ENCODE data around the gene RCVRN.

DNA sequence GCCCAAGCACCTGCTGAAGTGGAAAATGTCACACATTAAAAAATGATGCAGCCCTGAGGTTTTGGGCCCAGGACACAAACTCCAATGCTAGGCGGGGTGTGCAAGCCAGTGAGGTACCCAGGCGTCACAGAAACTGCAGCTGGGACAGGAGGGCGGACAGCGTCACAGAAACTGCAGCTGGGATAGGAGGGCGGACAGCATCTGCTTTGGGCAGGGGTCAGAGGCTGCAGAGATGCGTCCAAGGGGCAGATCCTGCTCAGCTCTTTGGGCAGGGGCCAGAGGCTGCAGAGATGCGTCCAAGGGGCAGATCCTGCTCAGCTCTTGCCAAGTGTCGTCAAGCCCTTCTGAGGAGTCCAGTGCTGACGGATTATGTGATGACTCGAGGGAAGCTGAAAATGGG lies 43.9 kb upstream of the RCVRN start:
- TF ChIP-seq, protein P1, sequence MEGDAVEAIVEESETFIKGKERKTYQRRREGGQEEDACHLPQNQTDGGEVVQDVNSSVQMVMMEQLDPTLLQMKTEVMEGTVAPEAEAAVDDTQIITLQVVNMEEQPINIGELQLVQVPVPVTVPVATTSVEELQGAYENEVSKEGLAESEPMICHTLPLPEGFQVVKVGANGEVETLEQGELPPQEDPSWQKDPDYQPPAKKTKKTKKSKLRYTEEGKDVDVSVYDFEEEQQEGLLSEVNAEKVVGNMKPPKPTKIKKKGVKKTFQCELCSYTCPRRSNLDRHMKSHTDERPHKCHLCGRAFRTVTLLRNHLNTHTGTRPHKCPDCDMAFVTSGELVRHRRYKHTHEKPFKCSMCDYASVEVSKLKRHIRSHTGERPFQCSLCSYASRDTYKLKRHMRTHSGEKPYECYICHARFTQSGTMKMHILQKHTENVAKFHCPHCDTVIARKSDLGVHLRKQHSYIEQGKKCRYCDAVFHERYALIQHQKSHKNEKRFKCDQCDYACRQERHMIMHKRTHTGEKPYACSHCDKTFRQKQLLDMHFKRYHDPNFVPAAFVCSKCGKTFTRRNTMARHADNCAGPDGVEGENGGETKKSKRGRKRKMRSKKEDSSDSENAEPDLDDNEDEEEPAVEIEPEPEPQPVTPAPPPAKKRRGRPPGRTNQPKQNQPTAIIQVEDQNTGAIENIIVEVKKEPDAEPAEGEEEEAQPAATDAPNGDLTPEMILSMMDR (conservative IDR thresholded peaks at IDR 0.05 in 1 of 2, IDR thresholded peaks at IDR 0.05 in 1 of 2; ENCODE audit: low read depth in 1 of 2, low read length in 2 of 2), result no peak
- no peak for TF ChIP-seq EZH2 (IDR thresholded peaks at IDR 0.05; ENCODE audit: low read length, missing control alignments)
